ENCODE data around the gene OSBPL5.

OSBPL5 gene

DNA sequence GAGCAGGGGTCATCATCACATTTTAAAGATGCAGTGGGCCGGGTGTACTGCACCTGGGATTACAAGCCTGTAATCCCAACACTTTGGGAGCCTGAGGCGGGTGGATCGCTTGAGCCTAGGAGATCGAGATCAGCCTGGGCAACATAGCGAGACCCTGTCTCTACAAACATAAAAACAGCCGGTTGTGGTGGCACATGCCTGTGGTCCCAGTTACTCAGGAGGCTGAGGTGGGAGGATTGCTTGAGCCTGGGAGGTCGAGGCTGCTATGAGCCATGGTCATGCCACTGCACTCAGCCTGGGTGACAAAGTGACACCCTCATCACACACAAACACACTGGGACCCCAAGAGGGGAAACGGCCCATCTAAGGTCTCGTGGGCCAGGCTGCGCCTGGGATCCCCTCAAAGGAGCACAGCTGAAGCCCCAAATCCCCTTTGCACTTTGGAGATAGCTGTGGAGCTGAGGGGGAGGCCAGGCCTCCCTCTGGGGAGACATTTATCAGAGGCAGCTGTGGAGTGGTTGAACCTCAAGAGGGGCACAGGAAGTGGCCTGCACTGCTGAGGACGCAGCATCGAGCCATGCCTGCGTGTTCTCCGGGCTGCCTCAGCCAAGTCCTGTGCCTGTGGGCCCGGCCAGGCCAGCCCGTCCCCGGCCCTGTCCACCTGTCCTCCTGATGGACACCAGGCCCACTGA, 27.5 kb downstream of the OSBPL5 start:
- TF ChIP-seq CTCF (IDR thresholded peaks at IDR 0.05; ENCODE audit: low read depth, low read length): no peak
- H3K4me3 ChIP-seq (ENCODE audit: low read depth, low read length): no peak overlapping the region

DNA sequence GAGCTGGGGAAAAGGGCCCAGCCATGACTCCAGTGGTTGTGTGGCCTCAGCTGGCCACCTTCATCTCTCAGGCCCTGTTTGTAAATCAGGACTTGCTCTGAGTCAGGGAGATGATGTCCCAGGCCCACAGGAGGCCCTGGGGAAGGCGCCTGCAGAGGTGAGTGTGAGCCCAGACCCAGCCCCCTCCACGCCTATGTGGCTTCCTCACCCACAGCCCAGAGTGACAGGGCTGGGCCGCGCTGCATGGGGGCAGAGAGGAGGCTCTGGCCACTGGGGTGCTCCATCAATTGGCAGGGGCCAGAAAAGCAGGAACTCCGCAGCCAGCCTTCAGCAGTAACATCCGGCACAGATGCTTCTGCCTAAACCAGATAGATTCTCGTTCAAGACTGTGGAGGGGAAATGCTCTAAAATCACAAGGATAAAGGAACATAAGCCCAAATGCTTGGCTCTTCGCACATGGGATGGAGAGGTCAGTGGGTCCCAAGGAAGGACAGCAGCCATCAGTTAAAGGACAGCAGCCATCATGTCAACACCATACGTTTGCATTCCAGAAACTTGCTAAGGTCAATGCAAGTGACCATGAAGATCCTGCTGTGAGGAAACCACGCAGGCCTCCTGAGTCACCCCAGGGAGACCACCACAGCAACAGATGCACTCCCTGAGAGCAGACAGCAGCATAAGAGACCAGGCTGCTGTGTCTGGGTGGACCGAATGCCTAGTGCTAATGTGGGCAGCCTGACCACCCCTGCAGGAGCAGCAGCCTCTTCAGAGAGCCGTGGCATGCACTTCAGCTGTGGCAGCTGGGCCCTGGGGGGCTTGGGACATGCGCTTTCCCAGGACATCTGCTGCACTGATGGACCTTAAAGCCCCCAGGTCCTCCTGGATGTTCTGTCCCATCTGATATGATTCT, 28.3 kb downstream of the OSBPL5 start:
- TF ChIP-seq CTCF (IDR thresholded peaks at IDR 0.05; ENCODE audit: low read depth, low read length): no peak

DNA sequence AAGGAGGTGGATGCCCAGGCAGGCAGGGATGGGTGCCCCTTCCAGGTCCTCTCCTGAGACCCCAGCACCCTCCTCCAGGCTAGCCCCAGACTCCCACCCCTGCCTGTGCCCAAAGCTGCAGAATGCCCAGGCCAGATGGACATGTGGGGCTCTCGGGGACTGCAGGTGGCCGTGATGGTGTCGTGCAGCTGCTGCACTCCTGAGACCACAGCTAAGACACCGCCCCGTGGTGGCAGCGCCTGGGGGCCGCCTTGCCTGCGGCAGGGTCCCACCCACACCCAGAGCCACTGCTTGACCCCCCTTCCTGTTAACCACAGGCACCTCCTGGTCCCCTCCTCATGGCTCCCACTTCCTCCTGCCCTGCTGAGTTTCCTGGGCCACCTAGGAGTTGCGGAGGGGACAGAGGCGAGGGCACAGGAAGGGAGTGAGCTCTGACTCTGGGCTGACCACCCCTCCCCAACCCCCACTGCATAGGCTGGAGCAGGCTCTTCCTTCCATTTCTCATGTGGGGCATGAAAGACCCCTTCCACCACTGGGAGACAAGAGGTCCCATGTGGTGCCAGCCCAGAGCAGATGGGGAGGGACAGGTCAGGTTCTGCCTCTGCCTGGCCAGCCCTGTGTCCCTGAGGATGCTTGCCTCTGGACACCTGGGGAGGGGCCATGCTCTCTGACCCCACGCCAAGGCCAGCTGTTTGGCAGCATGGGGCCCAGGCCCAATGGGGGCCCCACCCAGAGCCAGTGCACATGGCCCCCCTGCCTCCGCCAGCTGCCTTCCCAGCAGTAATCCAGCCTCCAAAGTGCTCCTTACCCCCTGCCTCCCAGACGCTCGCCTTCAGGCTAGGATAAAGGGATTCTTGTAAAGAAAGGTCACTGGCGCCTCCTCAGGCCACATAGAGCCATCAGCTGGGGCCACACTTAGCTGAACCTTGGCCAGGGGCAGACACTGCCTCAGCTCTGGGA, 29.3 kb downstream of the OSBPL5 start:
- H3K4me3 ChIP-seq (ENCODE audit: low read depth, low read length): no peak overlapping the region
- TF ChIP-seq CTCF (IDR thresholded peaks at IDR 0.05; ENCODE audit: low read depth, low read length): no peak

More for the DNA sequence above, 28.3 kb downstream of the OSBPL5 start:
- no peak overlapping the region for H3K4me3 ChIP-seq (ENCODE audit: low read depth, low read length)

- no peak for TF ChIP-seq CTCF (IDR thresholded peaks at IDR 0.05; ENCODE audit: low read depth, low read length)
- no peak overlapping the region for H3K4me3 ChIP-seq (ENCODE audit: low read depth, low read length)
Observed at GRCh38 chr11:3134651-3135480, 30.2 kb downstream of the OSBPL5 start.

DNA sequence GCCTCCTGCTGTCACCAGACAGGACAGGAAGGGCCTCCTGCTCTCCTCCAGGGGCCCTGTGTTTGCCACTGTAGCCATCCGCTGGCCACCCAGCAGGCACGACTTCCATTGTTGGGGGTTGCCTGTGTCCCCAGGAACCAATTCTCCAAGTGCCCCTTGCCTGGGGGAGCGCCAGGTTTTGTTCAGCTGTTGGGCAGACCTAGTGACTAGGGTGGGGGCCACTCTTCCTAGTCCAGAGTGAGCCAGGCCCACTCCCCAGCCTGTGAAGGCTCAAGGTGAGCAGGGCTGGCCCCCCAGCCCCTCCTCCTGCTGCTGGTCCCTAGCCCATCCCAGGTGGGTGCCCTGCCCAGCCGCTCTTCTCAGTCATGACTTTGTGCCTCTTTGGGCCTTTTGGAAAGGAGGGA, 30.9 kb downstream of the OSBPL5 start:
- no peak for TF ChIP-seq CTCF (IDR thresholded peaks at IDR 0.05; ENCODE audit: low read depth, low read length)

More for the DNA sequence above, 30.9 kb downstream of the OSBPL5 start:
- H3K4me3 ChIP-seq (ENCODE audit: low read depth, low read length): no peak overlapping the region
